ENCODE data around the gene LMOD3.
A peak's percentile ranks its signal among the peaks of the same experiment; 100 is the strongest.

LMOD3 gene

DNA sequence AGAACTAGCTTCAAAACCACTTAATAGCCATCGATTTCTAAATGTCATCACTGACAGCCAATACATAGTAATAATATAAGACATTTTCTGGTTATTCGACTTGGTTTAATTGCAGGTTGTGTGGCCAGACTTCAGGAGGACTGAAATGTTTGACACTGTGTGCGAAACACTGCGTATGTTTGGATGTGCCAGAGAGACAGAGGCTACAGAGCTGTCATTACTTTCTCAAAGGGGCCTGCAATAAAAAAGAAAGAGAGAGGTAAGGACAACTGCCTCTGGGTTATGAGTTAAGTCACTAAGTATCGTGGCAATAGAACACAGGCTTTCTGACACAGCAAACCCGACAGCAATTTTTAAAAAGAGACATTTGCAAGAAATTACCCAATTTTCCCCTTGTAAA, 882 bp downstream of the LMOD3 start:
- DNase-seq = no peak

DNA sequence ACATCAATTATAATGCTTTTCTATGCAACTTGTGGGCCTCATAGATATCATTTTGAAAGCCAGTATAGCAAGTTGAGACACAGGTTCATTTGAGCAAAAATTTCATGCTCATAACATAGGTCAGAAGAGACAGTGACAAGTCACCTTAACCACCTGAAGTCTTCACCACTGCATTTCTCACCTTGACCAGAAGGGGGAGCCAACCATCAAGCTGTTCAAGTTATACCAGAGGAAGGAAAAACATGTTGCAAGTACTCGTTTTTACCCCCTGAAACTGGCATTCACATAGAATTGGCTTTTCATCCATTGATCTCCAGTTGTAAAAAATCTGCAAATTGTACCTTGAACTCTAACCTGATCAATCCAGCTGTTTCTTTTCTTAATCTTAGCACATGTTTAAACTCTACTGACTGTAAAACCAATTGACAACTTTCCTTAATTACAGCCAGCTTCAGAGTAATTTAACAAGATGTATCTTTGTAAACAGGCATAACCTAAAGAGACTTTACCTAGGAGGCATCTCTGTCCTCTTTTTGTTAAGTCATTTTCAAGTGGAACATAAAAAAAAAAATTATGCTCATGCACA, 1.4 kb downstream of the LMOD3 start:
- peak; percentile 39 for DNase-seq

DNA sequence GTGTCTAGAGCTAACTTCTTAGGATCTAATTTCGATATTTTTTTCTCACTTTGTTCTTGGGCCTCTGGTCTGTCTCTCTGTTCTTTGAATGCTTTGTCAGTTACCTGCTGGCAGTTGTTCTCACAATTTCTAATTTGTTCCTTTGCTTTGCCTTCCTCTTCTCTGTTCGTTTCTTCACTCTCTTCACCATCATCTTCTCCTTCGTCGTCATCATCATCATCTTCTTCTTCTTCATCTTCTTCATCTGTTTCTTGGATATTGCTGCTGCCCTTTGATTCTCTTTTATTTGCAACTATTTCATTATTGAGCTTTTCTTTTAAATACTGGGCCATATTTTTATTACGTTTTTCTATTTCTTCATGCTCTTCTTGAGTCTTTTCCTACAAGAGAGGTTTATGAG, 2.7 kb downstream of the LMOD3 start:
- no peak for DNase-seq

DNA sequence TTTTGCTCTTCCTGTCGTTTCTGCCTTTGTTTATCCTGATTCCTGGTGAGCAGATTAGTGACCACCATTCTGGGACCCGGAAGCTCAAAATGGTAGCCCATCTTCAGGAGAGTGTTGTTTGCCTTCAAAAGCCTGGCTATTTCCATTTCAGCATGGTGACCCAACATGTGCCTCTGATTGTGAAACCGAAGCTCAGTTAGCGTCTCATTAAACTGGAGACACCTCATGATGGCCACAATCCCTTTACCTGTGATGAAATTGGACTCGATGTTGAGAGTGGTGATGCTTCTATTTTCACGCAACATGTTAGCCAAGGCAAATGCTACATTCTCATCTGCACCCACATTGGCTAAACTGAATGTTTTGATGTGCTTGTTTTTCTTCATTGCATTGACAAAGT, 3.3 kb downstream of the LMOD3 start:
- DNase-seq = no peak

DNA sequence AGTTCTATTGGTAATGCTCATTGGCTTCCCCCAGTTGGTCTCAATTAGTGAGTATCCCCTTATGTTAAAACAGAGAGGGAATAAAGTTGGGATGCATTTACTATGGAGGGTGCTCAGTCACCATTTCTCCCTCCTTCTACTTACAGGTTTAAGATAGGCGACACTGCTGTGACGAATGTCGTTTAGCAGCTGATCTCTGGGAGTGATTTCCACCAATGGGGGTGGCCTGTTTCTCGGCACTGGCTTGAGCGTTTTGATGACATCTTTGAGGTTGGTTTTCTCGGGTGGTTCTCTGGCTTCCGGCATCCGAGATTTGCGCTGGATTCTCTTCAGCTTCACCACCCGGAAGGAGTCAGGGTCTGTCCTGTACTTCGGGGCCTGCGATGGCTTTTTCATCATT, 3.8 kb downstream of the LMOD3 start:
- no peak for DNase-seq

DNA sequence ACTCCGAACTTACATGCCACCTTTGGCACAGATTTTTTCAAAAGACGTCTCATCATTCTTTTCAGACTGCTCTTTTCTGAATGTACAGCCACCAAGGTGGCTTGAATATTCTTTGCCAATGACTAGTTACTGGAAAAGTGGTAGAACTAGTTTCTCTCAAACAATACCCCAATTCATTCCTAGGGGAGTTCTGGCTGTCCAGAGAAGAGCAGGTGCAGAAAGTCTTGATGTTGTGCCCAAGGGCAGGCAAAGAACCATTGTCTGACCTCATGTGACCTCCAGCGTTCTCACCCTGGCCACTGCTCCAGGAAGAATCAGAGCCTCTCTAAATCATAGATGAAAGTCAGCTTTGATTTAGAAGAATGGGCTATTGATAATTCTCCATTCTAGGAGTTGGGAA, 5.5 kb downstream of the LMOD3 start:
- DNase-seq = no peak

DNA sequence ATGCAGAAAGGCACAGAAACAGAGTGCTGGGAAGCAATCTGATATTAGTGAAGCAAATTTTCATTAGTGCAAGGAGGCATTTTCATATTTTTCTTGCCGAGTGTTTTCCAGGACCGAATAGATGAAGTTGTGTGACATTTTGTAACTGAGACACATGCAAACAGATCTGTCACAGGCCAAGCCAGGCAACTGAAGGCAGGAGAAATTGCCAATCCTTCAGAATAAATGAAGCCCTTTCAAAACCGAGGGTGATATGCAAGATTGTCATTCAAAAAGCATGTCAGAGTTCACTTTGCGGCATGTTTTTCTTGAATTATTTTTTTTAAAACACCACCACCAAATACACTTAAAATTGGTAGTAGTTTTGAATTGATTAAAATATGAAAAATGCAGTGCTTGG, 6.2 kb downstream of the LMOD3 start:
- DNase-seq = no peak

DNA sequence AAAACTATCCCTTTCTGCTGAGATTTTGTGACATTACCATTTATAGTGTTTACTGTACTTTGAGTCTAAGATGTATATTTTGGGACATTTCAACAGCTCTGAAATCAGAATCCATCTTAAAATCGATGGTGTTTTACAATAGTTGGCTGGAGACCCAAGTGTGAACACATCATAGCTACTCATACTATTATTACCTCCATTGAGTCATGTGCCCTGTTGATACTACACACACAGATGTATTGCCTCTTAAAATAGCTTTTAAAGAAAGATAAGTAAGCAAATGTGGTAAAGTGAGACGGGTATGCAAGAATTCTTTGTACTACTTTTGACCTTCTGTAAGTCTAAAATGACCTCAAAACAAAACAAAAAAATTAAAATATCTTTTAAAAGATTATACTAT, 6.7 kb downstream of the LMOD3 start:
- no peak for DNase-seq

DNA sequence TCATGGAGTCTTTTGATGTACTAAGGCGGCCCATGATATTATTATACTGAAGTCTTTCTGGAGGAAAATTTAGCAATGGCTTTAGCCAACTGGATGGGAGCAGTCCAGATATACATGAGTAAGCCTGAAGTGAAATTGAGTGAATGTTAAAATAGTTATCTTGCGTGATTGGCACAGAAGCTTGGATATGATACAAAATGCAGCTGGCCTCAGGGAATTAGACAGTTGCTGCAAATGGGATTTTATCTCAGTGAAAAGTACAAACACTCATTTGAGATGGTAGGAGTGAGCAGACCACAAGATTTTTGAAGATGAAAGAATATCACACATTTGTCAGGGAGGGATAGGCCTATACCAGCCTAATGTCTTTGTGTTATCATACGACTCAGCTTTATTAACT, 8.9 kb downstream of the LMOD3 start:
- DNase-seq = no peak

DNA sequence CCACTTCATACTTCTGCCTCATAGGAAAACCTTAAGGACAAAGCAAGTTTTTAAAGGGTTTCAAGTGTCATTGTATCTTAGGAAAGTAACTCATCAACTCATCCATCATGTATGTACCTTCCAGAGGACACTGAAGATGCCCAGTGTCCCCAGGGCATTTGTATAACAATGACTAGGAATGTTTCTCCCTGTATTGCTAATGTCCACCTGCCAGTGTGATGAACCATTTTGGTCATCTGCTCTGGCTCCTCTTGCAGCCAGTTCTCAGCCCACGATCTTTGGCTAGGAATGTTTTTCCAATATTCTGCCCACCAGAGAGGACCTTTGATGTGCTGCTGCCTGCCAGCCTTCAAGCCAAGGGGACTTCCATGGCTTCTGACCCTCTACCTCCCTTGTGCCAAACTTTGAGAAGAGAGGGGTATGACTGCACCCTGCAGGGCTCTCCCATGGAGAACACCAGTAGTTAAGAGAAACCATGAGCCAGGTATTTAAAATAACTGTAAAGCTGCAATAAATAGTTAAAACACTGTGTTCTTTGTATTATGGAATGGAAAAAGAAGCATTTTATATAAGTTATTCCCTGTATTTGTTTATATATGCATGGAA, 11.4 kb downstream of the LMOD3 start:
- no peak for DNase-seq

DNA sequence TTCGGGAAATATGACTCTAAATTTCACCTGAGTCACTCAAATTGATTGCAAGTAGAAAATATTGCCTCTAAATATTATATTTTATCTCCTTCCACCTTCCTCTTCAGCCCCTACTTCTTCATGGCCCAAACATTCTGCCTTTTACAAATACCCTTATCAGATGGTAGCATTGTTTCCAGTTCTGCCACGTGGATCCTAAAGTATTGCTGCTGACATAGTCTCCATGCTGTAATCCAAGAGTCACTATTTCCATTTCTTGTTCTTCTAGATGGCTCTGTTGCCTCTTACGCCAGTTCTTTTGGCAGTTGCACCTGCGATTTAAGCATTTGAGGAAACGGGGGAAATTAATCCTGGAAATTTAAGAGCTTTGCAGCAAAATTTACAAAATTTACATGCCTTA, 13.6 kb downstream of the LMOD3 start:
- DNase-seq = no peak

DNA sequence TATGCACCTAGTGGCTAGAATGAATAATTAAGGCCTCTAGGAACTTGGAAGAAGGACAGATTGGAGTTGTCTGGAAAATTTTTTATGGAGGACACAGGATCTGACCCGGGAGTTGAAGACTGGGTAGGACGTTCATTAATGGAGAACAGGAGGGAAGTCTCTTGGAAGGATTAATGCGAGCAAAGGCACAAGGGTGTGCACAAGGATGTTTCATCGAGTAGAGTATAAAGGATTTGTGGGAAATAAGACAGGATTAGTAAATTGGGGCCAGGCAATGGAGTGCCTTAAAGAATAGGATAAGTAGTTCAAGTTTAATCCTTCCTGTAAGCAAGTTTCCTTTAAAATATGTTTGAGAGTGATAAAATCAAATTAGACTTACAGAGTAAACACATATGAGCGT, 14.6 kb downstream of the LMOD3 start:
- no peak for DNase-seq

DNA sequence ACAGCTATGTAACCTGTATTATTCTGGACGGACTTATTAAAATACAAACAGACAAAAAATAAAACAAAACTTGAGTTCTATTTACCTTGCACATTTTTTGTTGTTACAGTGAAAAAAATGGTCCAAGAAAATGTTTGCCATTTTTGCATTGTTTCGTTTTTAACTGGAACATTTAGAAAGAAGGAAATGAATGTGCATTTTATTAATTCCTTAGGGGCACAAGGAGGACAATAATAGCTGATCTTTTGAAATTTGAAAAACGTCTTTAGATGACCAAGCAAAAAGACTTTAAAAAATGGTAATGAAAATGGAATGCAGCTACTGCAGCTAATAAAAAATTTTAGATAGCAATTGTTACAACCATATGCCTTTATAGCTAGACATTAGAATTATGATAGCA, 17.1 kb downstream of the LMOD3 start:
- DNase-seq = no peak

DNA sequence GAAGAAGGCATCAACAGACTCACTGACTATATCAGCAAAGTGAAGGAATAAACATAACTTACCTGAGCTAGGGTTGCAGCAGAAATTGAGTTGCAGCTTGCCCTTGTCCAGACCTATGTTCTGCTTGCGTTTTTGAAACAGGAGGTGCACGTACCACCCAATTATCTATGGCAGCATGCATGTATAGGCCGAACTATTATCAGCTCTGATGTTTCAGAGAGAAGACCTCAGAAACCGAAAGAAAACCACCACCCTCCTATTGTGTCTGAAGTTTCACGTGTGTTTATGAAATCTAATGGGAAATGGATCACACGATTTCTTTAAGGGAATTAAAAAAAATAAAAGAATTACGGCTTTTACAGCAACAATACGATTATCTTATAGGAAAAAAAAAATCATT, 17.8 kb downstream of the LMOD3 start:
- no peak for DNase-seq

DNA sequence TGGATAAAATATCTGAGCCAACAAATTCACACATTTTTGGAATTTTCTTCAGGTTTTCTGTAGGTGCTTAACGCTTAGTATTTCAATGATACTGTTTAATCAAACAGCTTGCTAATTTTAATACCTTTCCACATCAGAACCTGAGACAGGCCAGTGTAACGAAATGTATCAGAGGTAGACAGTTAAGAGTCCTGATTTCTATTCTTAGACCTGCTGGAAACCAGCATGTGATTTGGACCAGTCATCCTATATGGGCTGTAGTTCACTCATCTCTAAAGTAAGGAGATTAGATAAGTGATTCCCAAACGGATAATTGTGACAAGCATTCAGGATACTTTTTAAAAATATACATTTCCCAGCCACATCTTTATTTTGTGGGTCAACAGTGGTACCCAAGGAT, 19.3 kb downstream of the LMOD3 start:
- no peak for DNase-seq

DNA sequence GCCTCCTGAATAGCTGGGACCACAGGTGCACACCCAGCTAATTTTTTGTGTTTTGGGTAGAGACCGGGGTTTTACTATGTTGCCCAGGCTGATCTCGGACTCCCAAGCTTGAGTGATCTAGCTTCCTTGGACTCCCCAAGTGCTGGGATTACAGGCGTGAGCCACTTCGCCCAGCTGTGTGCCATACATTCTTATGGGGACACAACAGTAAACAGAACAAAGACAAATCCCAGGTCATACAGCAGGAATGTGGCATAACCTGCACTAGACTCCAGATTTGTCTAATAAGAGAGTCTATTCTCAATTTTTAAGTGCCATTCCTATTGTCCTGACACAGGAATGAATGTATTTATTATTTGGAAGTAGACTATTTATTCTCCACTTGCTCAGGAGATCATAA, 20.0 kb downstream of the LMOD3 start:
- no peak for DNase-seq

DNA sequence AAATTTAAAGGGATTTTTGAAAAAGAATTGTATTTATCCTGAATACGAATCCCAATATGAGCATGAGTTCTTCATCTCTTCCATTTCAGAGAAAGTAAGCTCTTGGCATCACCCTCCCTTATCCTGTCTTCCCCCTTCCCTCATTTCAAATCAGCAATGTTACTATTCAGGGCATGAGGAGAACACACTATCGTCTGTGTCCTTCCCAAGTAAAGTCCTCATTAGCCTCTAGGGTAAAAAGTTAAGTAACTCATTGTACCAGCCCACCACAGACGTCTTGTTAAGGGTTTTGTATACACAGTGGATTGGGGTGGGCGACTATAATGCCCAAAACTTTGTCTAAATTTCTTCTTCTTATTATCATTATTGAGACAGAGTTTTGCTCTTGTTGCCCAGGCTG, 22.8 kb downstream of the LMOD3 start:
- DNase-seq = no peak

DNA sequence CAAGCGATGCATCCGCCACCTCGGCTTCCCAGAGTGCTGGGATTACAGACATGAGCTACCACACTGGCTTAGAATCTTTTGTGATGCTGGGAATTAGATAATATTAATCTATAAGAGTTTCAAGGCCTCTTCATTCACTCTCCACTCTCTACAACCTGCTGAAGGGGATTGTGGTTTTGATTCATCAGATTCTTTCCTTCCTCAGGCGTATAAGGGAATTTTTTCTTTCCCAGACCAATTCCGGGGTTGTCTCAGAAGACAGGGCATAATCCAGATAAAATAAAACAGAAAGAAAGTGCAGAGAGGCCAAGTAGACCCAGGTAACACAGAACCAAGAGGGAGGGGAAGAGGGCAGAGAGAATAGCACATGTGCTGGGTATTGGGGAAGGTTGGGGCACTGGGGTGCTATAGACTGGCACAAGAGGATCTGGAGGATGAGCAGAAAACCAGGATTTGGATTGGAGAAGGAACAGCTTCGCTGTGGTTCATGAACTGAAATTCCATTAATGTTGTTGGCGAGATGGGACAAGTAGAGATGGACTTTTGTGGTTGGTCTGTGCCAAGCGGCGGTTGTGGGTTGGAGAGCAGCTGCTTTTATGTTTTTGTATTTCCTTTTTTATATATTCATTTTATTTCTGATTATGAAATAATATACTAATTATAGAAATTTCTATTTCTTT, 24.8 kb downstream of the LMOD3 start:
- no peak for DNase-seq

DNA sequence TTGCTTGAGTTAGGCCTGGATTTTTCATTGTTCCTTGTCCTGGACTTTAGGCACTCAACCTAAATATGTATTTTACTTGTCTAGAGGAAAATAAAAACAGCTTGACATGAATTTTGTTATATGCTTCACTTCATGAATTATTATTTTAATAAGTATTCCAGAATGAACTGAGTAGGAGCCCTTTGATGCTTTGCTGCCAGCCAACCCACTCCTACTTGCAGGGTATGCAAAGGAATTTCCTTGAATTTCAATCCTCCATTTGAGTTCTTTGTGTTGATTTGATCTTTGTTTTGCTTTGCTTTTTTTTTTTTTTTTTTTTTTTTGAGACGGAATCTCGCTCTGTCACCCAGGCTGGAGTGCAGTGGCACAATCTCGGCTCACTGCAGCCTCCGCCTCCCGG, 26.1 kb downstream of the LMOD3 start:
- DNase-seq = no peak

DNA sequence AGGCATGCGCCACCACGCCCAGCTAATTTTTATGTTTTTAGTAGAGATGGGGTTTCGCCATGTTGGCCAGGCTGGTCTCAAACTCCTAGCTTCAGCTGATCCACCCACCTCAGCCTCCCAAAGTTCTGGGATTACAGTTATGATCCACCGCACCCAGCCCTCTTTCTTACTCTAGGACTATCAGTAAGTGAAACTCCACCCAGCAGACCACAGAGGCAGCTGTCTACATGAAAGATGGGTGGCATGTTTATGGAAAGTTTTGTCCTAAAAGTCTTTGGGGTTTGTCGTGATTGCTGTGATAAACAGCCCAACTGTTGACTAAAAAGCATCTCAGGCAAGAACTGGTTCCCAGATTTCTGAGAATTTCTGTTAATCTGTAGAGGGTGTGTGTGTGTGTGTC, 26.8 kb downstream of the LMOD3 start:
- DNase-seq = no peak

DNA sequence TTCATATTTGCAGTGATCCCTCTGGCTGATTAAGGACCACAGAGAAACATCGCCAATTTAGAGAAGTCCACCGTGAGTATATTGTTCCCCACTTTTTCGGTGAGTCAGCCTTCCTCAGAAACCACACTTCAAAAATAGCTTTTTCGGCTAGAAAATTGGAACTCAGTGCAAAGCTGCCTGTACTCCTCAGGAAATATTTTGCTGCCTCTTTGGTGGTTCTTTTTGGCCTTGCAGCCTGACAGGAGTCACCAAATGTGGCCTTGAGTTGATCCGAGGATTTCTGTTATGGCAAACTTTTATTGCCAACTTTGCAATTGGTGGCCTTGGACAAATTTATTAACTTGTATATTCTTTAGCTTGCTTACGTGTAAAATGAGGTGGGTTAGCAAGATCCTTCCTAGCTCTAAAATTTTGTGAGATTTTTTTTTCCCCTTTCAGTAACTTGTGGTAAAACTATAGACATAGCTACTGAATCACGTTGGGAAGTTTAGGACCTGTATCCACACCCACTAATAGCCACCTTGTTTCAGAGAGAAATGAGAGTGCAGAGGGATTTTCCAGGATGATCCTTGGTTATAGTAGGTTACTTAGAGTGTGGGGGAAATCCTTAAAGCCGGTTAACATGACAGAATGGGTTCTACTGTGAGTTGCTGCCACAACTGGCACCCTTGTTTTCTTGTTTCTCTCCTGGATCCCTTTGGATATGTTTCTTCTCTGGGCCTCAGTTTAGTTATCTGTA, 27.8 kb downstream of the LMOD3 start:
- no peak for DNase-seq

DNA sequence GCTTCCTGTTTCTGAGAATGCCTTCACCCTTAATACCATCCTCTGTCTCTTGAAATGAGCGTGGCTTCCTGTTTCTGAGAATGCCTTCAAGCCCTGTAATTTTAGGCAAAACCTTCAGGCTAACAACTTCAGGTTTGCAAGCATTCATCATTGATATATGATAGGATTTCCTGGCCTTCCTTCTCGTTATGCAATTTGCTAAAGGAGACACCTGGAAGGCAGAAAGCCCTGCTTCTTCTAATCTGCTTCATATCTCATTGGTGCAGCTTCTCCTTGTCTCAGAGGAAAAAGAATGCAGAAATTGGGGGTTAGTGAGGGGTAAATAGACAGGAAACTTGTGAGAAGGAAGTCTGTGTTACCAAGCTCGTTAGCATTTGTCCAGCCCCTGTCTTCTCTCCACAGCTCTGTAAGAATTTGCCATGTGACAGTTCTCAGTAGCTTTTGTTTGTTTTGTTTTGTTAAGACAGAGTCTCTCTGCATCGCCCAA, 30.3 kb downstream of the LMOD3 start:
- DNase-seq = no peak

DNA sequence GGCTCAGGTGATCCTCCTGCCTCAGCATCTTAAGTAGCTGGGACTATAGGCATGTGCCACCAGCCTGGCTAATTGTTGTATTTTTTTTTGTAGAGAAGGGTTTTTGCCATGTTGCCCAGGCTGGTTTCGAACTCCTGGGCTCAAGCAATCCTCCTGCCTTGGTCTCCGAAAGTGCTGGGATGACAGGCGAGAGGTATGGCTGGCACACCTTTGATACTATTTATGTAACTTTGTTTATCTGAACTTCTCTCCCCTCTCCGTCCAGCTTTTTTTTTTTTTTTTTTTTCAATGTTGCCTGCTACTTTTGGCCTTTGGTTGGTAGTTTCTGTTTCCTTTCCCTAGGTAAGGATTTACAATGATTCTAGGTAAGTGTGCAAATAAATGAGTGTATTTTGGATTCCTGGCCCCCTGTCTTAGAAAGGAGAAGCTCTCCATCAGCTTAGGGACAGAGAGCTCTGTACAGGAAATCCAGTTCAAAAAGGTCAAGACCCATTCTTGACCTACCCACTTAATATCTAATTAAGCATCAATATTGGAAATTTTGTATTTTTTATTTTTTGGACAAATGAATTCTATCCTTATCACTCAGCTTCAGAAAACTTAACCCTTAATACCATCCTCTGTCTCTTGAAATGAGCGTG, 30.9 kb downstream of the LMOD3 start:
- DNase-seq = no peak

DNA sequence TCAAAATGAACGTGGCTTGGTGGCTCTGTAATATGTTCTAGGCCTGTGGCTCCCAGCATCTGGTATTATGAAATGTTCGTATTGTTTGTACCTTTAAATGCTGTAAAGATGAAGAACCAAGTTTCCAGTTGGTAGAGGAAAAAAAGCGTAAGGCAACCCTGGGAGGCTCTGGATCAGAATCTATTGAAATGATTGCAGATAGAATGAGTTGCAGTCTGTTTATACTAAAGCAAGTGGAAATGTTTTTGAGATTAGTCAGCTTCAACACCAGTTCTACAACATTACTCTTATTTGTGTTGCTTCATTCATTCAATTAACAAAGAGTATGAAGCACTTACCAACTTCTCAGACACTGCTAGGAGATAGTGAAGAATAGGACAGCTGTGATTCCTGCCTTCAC, 32.4 kb downstream of the LMOD3 start:
- DNase-seq = no peak

Data from NK-92 treated with Interleukin-12 subunit alpha and Interleukin-12 subunit beta, amount 100 ng/mL, for 24 hours (cell line).